Renal pelvis (tissue), 4 donors: ENCODE measurements around the gene ZDHHC3. TPM values are rescaled to one million over a fixed set of nuclear protein-coding genes. Genes with fewer than 3 reads are reported as not detected.
"Not testable (repeated sequence)": the region's sequence is repeated elsewhere in the genome, so short reads cannot be mapped to it uniquely, and the experiment has no call there.

Experiments used
- DNase-seq: peaks from one replicate; pipeline ENCODE4 v3.0.0-alpha.2; 2013
- polyA plus RNA-seq, 3 donors: library from polyadenylated mRNA; unstranded; fragments of 120-200 nt; gene quantifications; one replicate each; pipeline ENCODE4 v1.2.1, GENCODE V29; 2013; ENCODE audit not compliant: insufficient read length in 3 of 3

ZDHHC3 gene
- polyA plus RNA-seq, 3 donors, result 87.8 to 96.7 (median 93.7) TPM

GRCh38 chr3:44969828-44970179 is 6.2 kb downstream of the ZDHHC3 start:
- DNase-seq, result no peak

GRCh38 chr3:44969154-44969827 is 6.7 kb downstream of the ZDHHC3 start:
- no peak for DNase-seq

GRCh38 chr3:44968447-44968858 is 7.5 kb downstream of the ZDHHC3 start:
- no peak for DNase-seq

- no peak for DNase-seq
Measured at GRCh38 chr3:44966795-44967278, 9.1 kb downstream of the ZDHHC3 start.

GRCh38 chr3:44965165-44965564 is 10.8 kb downstream of the ZDHHC3 start:
- no peak for DNase-seq

GRCh38 chr3:44963571-44964325 is 12.2 kb downstream of the ZDHHC3 start:
- no peak for DNase-seq

GRCh38 chr3:44962621-44963393 is 13.2 kb downstream of the ZDHHC3 start:
- DNase-seq, result no peak

GRCh38 chr3:44961888-44962287 is 14.1 kb downstream of the ZDHHC3 start:
- no peak for DNase-seq

- DNase-seq, result no peak
Measured at GRCh38 chr3:44960387-44961026, 15.5 kb downstream of the ZDHHC3 start.

- DNase-seq, result no peak
Measured at GRCh38 chr3:44958386-44958785, 17.6 kb downstream of the ZDHHC3 start.

GRCh38 chr3:44957986-44958385 is 18.0 kb downstream of the ZDHHC3 start:
- no peak for DNase-seq

- no peak for DNase-seq
Measured at GRCh38 chr3:44955917-44956316, 20.1 kb downstream of the ZDHHC3 start.

GRCh38 chr3:44954962-44955361 is 21.0 kb downstream of the ZDHHC3 start:
- DNase-seq, result no peak

GRCh38 chr3:44954304-44954703 is 21.7 kb downstream of the ZDHHC3 start:
- DNase-seq, result no peak

- DNase-seq, result no peak
Measured at GRCh38 chr3:44952689-44953088, 23.3 kb downstream of the ZDHHC3 start.

- no peak for DNase-seq
Measured at GRCh38 chr3:44950275-44950734, 25.7 kb downstream of the ZDHHC3 start.

GRCh38 chr3:44949770-44950169 is 26.2 kb downstream of the ZDHHC3 start:
- DNase-seq, result not testable (repeated sequence)

- DNase-seq, result no peak
Measured at GRCh38 chr3:44948239-44948638, 27.7 kb downstream of the ZDHHC3 start.

- DNase-seq, result no peak
Measured at GRCh38 chr3:44942202-44942921, 33.6 kb downstream of the ZDHHC3 start.

GRCh38 chr3:44939581-44940036 is 36.4 kb downstream of the ZDHHC3 start:
- DNase-seq, result no peak
